ENCODE results near the gene SRRM3.
"Not testable (repeated sequence)": the region's sequence is repeated elsewhere in the genome, so short reads cannot be mapped to it uniquely, and the experiment has no call there.

The SRRM3 gene

GRCh38 chr7:76231071-76231470 is 29.4 kb downstream of the SRRM3 start:
- DNase-seq (ENCODE audit: low spot score), result peak; percentile 92

- DNase-seq (ENCODE audit: low spot score), result no peak
These were observed 29.9 kb downstream of the SRRM3 start for GRCh38 chr7:76231583-76231982.

GRCh38 chr7:76232698-76233097 is 31.0 kb downstream of the SRRM3 start:
- peak; percentile 57 for DNase-seq (ENCODE audit: low spot score)

- DNase-seq (ENCODE audit: low spot score), result peak; percentile 50
These were observed 32.0 kb downstream of the SRRM3 start for GRCh38 chr7:76233538-76234281.

GRCh38 chr7:76234282-76234584 is 32.5 kb downstream of the SRRM3 start:
- DNase-seq (ENCODE audit: low spot score), result no peak

GRCh38 chr7:76234931-76235441 is 33.3 kb downstream of the SRRM3 start:
- peak; percentile 78 for DNase-seq (ENCODE audit: low spot score)

- no peak for DNase-seq (ENCODE audit: low spot score)
These were observed 34.5 kb downstream of the SRRM3 start for GRCh38 chr7:76236224-76236623.

- no peak for DNase-seq (ENCODE audit: low spot score)
These were observed 36.6 kb downstream of the SRRM3 start for GRCh38 chr7:76238326-76238725.

- DNase-seq (ENCODE audit: low spot score), result peak; percentile 80
These were observed 39.4 kb downstream of the SRRM3 start for GRCh38 chr7:76241141-76241540.

GRCh38 chr7:76242517-76243063 is 40.9 kb downstream of the SRRM3 start:
- not testable (repeated sequence) for DNase-seq (ENCODE audit: low spot score)

- peak; percentile 59 for DNase-seq (ENCODE audit: low spot score)
These were observed 43.2 kb downstream of the SRRM3 start for GRCh38 chr7:76244781-76245391.

- DNase-seq (ENCODE audit: low spot score), result no peak
These were observed 45.2 kb downstream of the SRRM3 start for GRCh38 chr7:76246804-76247389.

GRCh38 chr7:76247938-76248337 is 46.2 kb downstream of the SRRM3 start:
- no peak for DNase-seq (ENCODE audit: low spot score)

- DNase-seq (ENCODE audit: low spot score), result no peak
These were observed 50.3 kb downstream of the SRRM3 start for GRCh38 chr7:76252021-76252420.

GRCh38 chr7:76254781-76255180 is 53.1 kb downstream of the SRRM3 start:
- DNase-seq (ENCODE audit: low spot score), result no peak

- no peak for DNase-seq (ENCODE audit: low spot score)
These were observed 56.3 kb downstream of the SRRM3 start for GRCh38 chr7:76257973-76258372.

GRCh38 chr7:76259124-76260093 is 57.7 kb downstream of the SRRM3 start:
- DNase-seq (ENCODE audit: low spot score), result no peak

- peak; percentile 69 for DNase-seq (ENCODE audit: low spot score)
These were observed 58.5 kb downstream of the SRRM3 start for GRCh38 chr7:76260171-76260703.

- no peak for DNase-seq (ENCODE audit: low spot score)
These were observed 59.6 kb downstream of the SRRM3 start for GRCh38 chr7:76261329-76261728.

GRCh38 chr7:76261931-76262330 is 60.2 kb downstream of the SRRM3 start:
- no peak for DNase-seq (ENCODE audit: low spot score)

GRCh38 chr7:76262683-76263402 is 61.1 kb downstream of the SRRM3 start:
- DNase-seq (ENCODE audit: low spot score), result peak; percentile 95

Data from cerebellar cortex (tissue), 1 donor.